RWPE2 (cell line): ENCODE measurements around the gene FBXL2.
"Not testable (repeated sequence)": the region's sequence is repeated elsewhere in the genome, so short reads cannot be mapped to it uniquely, and the experiment has no call there.

Source experiments
- ATAC-seq: fragments of 200-7000 bp; cut with Tn5 transposase; 3 replicates; pipeline ENCODE4 v1.9.1; 2021; ENCODE audit warnings: low read depth
- DNase-seq: peaks from one replicate; pipeline ENCODE4 v3.0.0-alpha.2; 2020; ENCODE audit warnings: low spot score
- H3K27ac ChIP-seq: fragments of 450-650 bp; 2 replicates; pipeline ENCODE4 v1.5.1; 2017; ENCODE audit warnings: mild to moderate bottlenecking; ENCODE audit not compliant: poor library complexity, severe bottlenecking
- H3K27me3 ChIP-seq: fragments of 250-450 bp; sonication (Bioruptor Pico); 2 replicates; pipeline ENCODE4 v1.5.1; 2021; ENCODE audit warnings: mild to moderate bottlenecking, moderate library complexity; ENCODE audit not compliant: insufficient read depth, poor library complexity, severe bottlenecking
- H3K36me3 ChIP-seq: fragments of 250-450 bp; sonication (Bioruptor Pico); 2 replicates; pipeline ENCODE4 v1.5.1; 2020; ENCODE audit warnings: low read depth, mild to moderate bottlenecking, moderate library complexity
- H3K4me1 ChIP-seq: fragments of 250-450 bp; sonication (Bioruptor Pico); 2 replicates; pipeline ENCODE4 v1.5.1; 2021; ENCODE audit warnings: mild to moderate bottlenecking, moderate library complexity; ENCODE audit not compliant: insufficient read depth, poor library complexity, severe bottlenecking
- H3K4me3 ChIP-seq: fragments of 250-450 bp; sonication (Bioruptor Pico); 2 replicates; pipeline ENCODE4 v1.5.1; 2021; ENCODE audit warnings: mild to moderate bottlenecking, moderate library complexity; ENCODE audit not compliant: severe bottlenecking
- H3K9me3 ChIP-seq: fragments of 250-450 bp; sonication (Bioruptor Pico); 2 replicates; pipeline ENCODE4 v1.5.1; 2021; ENCODE audit warnings: mild to moderate bottlenecking, moderate library complexity; ENCODE audit not compliant: severe bottlenecking
- CTCF ChIP-seq: fragments of 450-650 bp; IDR thresholded peaks from one replicate; pipeline ENCODE4 v1.5.1; 2017; ENCODE audit warnings: mild to moderate bottlenecking, moderate library complexity; ENCODE audit not compliant: poor library complexity, severe bottlenecking

FBXL2 gene

DNA sequence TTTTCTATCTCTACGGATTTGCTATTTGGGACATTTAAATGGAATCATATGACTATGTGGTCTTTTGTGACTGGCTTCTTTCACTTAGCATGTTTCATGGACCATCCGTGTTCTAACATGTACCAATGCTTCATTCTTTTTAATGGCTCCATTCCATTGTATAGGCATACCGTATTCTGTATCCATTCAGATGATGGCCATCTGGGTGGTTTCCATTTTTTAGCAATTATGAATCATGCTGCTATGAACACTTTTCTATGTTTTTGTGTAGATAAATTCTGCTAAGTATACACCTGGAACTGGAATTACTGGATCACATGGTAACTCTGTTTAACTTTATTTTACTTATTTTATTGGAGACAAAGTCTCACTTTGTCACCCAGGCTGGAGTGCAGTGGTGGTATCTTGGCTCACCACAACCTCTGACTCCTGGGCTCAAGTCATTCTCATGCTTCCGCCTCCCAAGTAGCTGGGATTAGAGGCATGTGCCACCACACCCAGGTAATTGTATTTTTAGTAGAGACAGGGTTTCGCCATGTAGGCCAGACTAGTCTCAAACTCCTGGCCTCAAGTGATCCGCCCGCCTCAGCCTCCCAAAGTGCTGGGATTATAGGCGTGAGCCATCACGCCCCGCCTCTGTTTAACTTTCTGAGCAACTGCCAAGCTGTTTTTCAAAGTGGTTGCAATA is 149.5 kb downstream of the FBXL2 start:
- Histone ChIP-seq H3K4me1 (peaks cover 17% of the 10 kb centered on the region), H3K9me3 (no peaks in the 10 kb centered on the region), H3K27me3 (no peaks in the 10 kb centered on the region), H3K36me3 (peaks cover 26% of the 10 kb centered on the region), H3K4me3 (no peak overlapping the region), H3K27ac (peak overlapping the region; percentile 30)
- ATAC-seq = peak; percentile 46
- no peak for DNase-seq
- TF ChIP-seq CTCF = no peak

GRCh38 chr3:33428734-33429133 is 151.5 kb downstream of the FBXL2 start:
- Histone ChIP-seq H3K27me3 (no peaks in the 10 kb centered on the region), H3K9me3 (no peaks in the 10 kb centered on the region), H3K27ac (no peak overlapping the region), H3K4me1 (peaks cover 23% of the 10 kb centered on the region), H3K36me3 (peaks cover 12% of the 10 kb centered on the region), H3K4me3 (no peak overlapping the region)
- ATAC-seq (no peak), DNase-seq (no peak)
- no peak for TF ChIP-seq CTCF

DNA sequence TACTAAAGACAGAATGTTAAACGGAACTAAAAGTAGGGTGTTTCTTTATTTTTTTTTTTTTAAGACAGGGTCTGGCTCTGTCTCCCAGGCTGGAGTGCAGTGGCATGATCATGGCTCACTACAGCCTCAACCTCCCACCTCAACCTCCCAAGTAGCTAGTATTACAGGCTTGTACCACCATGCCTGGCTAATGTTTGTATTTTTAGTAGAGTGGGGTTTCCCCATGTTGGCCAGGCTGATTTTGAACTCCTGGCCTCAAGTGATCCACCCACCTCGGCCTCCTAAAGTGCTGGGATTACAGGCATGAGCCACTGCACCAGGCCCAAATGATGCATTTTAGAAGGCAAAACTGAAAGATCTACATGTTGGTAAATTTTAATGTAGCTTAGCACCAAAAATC is 152.1 kb downstream of the FBXL2 start:
- not testable (repeated sequence) for H3K9me3 ChIP-seq, H3K27ac ChIP-seq, ATAC-seq, DNase-seq, H3K4me3 ChIP-seq, H3K27me3 ChIP-seq, H3K36me3 ChIP-seq
- H3K4me1 ChIP-seq = peaks cover 27% of the 10 kb centered on the region

- H3K4me1 ChIP-seq = peaks cover 27% of the 10 kb centered on the region
- H3K27me3 ChIP-seq = no peaks in the 10 kb centered on the region
- DNase-seq (no peak), ATAC-seq (no peak; the same call in 2 of the 3 replicates)
- H3K36me3 ChIP-seq = peaks cover 5% of the 10 kb centered on the region; the same call in 1 of the 2 replicates
- no peaks in the 10 kb centered on the region for H3K9me3 ChIP-seq
- TF ChIP-seq CTCF = no peak
- H3K27ac ChIP-seq = no peak overlapping the region
- H3K4me3 ChIP-seq = no peak overlapping the region
Measured at GRCh38 chr3:33430061-33430460, 152.8 kb downstream of the FBXL2 start.

GRCh38 chr3:33430571-33430970 is 153.3 kb downstream of the FBXL2 start:
- ATAC-seq (no peak), DNase-seq (no peak)
- H3K36me3 ChIP-seq = no peaks in the 10 kb centered on the region; the same call in 1 of the 2 replicates
- H3K27ac ChIP-seq = no peak overlapping the region
- no peaks in the 10 kb centered on the region for H3K9me3 ChIP-seq
- no peaks in the 10 kb centered on the region for H3K27me3 ChIP-seq
- no peak for TF ChIP-seq CTCF
- H3K4me1 ChIP-seq = peaks cover 27% of the 10 kb centered on the region
- no peak overlapping the region for H3K4me3 ChIP-seq
